Neural progenitor cell (in vitro differentiated cells): ENCODE results near the gene KRTAP1-1.
"Not testable (repeated sequence)": the region's sequence is repeated elsewhere in the genome, so short reads cannot be mapped to it uniquely, and the experiment has no call there.

Experiments used
- CTCF ChIP-seq: fragments of 200-600 bp; sonication (generic); IDR thresholded peaks from 2 replicates; pipeline ENCODE4 v1.5.1; 2017; ENCODE audit warnings: antibody characterized with exemption, mild to moderate bottlenecking
- EZH2 ChIP-seq: fragments of 200-600 bp; sonication (generic); IDR thresholded peaks from 2 replicates; pipeline ENCODE4 v1.6.1; 2017; ENCODE audit warnings: antibody characterized with exemption, mild to moderate bottlenecking, moderate library complexity

DNA sequence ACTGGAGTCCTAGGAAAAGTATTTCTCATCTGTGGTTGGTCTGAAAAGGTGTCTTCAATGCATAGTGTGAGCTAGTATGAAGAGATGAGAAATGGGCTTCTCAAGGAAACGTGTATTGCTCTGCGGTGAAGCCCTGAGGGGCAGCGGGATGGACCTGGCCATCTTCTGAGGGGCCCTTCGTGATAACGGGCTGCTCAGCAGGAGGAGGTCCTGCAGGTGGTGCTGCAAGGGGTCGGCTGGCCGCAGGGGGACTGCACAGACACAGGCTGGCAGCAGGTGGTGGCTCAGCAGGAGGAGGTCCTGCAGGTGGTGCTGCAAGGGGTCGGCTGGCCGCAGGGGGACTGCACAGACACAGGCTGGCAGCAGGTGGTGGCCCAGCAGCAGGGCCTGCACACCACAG, 13.3 kb upstream of the KRTAP1-1 start:
- TF ChIP-seq CTCF, EZH2: not testable (repeated sequence)
